Hematopoietic multipotent progenitor cell (in vitro differentiated cells): ENCODE results near the gene MIPEP. TPM values are rescaled to one million over a fixed set of nuclear protein-coding genes. Genes with fewer than 3 reads are reported as not detected.
A peak's percentile ranks its signal among the peaks of the same experiment; 100 is the strongest.
"Not testable (repeated sequence)": the region's sequence is repeated elsewhere in the genome, so short reads cannot be mapped to it uniquely, and the experiment has no call there.

ENCODE experiments used
- DNase-seq, 3 donors: peaks; one replicate each; pipeline ENCODE4 v3.0.0-alpha.2; 2011 to 2015; ENCODE audit warnings: low read depth in 2 of 3, low spot score in 2 of 3
- total RNA-seq: library from RNA; depleted of rRNA; stranded (reverse); fragments of >200 nt; gene quantifications from one replicate; pipeline ENCODE4 v1.2.3, GENCODE V29; 2012

Gene MIPEP
- total RNA-seq, 1 donor: 7.8 TPM

DNA sequence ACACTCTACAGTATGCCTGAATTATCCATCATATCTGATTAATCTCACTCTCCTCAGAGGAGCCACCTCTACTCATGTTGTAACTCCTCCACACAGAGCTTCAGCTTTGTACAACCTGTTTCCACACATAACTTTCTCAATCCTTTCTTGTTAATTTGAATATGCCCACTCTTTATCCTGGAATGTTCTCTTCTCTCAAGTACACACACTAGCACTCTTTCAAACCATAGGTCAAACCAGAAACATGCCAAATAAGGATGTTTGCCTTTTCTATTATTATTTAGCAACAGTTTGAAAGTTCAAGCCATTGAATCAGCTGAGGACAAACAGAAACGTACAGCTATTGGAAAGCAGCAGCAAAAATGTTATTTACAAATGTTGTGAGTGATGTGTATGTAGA is 110.3 kb downstream of the MIPEP start:
- DNase-seq: no peak

DNA sequence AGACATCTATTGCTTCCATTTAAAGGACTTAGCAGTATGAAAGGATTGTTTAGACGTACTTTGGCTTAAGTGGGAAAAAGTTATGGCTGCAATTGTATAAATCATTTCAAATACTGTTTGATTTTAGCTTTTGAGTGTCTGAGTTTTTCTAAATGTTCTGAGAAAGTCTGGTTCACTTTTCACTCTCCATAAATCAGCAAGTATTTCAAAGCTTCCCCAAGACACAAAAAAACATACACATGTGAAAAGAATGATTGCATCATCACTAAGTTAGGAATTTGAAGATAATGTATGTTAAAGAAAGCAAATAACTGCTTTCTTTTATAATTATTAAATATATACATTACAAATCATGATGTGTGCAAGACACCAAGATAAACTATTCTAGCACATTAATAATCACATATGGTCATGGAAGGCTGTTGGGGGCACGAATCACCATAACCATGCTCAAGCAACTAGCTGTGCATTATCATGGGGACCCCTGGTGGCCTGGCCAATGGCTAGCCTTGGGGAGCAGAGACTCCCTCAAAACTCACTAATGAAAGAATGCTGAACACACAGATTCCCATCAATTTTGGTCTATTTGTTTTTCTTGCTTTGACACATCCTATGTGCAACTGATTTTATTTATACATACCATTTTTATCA is 111.1 kb downstream of the MIPEP start:
- DNase-seq: peak in 1 of 3 donors; percentile 5

DNA sequence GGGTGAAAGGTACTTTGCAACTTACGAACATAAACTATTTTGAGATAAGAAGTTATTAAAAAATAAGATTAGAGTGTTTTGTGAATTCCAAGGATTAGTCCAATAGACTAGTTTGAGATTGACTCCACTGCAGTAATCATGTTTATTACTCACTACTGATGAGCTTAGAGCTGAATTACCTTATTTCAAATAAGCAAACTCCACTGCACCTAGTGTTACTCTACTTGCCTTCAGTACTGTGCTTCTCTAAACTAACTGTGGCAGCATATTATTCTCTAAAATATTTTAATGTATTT is 111.7 kb downstream of the MIPEP start:
- no peak for DNase-seq

DNA sequence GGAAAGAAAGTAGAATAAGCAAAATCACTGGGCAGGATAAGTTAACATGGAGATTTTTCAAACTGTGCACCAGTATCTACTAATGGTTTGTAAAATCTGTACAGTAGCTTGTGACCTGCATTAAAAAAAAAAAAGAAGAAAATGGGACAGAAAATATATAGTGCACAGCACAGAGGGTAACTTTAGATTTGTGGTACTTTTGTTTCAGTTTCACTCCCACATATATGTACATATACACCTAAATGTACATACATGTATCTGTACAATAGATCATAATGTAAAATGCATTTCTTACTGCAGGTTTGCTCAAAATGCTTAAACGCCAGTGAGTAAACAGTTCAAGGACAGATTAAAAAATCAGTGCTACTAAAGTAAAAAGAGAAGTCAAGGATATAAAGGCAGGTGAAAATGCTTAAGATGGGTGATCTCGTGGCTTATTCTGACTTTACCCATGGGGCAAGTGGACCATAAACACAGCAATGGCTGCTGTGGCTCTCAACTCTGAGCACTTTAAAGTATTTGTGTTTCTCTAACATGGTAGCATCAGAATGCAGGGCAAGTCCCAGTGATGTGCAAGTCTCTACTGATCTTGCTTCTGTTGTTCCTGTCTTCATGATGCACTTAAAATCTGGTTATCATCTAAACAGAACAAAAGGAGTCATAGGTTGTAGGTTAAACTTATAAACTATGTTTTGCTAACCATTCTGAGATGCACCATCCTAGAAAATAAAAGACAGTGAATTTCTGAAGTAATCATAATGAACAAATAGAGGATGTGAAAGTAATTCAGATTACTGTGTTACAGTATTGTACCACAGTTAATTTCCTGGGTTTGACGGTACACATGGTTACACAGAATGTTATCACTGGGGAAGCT is 112.3 kb downstream of the MIPEP start:
- no peak for DNase-seq

DNA sequence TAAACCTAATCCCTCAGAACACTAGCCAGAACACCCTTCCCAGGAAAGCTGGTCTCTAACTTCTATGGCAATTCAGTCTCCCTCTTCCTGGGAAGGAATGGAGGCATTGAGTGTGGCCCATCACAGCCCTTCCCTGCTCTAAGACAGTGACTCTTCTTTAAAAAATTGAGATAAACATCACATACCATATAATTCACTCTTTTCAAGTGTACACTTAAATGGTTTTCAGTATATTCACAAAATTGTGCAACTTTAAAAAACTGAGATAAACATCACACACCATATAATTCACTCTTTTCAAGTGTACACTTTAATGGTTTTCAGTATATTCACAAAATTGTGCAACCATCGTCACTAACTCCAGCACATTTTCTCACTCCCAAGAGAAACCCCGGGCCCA is 116.5 kb downstream of the MIPEP start:
- DNase-seq: no peak

DNA sequence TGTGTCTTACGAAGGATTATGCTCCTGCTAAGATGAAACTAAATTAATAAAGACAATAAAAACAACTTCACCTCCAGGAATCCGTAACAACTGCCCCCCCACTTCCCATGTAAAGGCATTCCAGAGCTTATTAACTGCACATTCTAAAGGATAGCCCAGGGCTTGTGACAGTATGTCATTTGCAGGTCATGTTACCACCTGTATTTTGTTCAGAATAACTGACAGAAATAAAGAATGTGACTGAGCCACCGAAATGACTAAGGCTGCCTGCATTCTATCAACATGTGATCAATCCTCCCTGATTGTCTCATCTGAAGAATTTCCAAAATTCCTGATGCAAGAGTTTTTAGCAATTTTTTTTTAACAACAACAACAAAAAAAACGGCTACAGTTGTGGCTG is 117.2 kb downstream of the MIPEP start:
- no peak for DNase-seq

DNA sequence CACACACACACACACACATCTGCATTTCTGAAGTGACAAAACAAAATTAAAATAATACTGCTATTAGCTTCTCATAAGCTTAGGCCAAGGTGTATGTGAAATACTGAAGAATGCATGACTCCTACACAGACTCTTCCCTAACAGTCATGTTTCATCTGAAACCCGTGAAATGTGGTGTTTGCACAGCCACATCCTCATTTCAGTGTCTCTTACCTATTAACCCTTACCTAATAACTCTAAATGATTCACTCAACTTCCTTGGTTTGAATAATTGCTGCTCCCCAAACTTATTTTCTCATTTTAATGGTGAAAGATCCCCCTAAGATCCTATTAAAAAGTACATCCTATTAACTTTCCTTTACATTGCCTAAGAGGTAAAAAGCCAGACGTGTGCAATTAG is 117.6 kb downstream of the MIPEP start:
- no peak for DNase-seq

DNA sequence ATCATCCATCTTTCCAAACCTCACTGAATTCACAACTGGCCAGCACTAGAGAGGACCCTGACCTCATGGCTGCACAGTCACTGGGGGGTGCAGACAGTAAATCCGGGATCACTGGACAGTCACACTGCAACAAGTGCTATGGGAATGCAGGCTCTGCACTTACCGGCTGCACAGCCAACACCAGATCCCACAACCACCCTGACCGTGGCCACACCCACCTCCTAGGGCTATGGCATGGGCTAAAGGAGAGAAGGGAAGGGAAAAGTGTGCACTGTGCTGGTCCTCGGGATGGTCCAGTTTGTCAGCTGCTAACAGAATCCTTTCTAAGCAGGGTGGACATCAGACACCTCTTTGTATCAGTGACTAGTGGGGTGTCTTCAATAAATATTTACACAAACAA is 118.2 kb downstream of the MIPEP start:
- no peak for DNase-seq

DNA sequence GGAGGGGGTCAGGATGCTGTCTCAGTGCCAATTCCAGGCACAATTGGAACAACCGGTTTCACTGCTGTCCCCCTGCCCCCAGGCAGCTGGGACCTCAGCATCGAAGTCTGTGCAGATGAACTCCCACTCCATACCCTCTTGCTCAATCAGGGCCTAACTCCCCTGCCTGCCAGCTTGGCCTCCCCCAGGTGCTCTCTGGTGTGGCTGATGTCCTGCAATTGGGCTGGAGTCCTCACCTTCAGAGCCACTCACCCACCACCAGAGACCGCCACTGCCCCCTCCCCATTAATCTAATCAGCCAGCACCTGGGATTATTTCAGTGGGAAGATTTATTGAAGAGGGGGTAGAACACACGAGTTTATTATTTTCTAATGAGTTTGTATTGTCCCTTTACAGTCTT is 118.8 kb downstream of the MIPEP start:
- DNase-seq: no peak

DNA sequence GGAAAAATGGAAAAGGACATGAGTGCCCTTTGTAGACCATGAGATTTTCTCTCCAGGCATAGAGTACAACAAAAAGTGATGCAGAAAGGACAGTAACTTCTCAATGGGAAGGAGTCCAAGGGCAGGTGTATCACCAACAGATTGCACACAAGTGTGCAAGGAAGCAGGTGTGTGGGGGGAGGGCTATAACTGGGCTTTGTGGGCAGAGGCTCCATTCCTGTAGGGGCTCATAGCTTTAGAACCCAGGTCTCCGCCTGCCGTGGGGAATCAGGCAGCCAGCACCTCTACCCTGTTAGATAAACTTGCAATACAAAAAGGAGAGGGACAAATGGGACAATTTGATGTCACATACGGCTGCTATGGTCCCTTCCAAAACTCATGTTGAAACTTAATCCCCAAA is 119.8 kb downstream of the MIPEP start:
- DNase-seq: no peak

DNA sequence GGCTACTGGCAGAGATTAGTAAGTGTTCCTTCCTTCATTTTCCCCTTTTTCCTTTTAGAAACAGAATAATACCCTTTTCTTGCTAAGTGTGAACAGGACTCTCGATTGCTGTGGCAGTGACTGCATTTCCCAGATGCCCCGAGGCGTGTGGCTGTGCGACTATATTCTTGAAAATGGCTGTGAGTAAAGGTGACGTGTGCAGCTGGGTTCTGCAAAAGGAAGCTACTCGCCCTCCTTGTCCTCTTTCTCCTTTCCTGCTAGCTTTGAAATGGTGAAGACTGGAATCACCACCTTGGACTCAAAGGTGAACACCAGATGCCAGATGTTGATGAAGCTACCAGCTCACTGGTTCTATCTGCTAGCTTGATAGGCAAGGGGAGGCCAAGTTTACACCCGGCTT is 121.4 kb downstream of the MIPEP start:
- no peak for DNase-seq

DNA sequence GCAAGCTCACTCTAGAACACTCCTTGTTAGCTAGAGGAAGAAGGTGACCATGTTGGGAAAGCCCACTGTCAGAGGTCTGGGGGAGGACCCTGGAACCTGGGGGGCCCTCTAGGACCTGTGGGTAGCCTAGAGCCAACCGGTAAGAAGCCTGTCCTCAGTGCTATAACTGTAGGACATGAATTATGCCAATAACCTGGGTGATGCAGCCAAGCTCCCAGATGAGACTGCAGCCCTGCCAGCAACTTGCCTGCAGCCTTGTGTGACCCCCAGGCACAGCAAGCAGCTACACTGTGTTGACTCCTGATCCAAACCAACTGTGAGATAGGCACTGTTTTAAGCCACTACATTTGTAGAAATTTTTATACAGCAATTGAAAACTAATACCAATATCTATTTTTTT is 122.3 kb downstream of the MIPEP start:
- DNase-seq: no peak

DNA sequence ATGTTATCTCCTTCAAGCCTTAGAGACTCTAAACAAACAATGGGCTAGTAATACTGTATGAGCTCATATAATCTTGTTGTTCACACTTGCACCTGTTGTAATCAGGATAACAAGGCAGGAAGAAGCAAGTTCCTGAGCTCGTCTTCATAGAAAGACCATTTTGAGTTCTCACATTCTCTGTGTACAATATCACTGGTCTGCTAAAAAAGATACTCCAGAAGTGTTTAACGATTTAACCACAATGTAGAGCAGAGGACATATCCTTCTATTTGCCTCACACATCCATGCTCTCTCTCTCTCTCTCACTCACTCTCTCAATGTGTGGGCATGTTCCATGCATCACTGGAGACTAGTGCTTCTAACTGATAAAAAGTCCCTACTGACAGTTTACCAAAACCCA is 122.9 kb downstream of the MIPEP start:
- DNase-seq: peak in 2 of 3 donors; percentile 15

DNA sequence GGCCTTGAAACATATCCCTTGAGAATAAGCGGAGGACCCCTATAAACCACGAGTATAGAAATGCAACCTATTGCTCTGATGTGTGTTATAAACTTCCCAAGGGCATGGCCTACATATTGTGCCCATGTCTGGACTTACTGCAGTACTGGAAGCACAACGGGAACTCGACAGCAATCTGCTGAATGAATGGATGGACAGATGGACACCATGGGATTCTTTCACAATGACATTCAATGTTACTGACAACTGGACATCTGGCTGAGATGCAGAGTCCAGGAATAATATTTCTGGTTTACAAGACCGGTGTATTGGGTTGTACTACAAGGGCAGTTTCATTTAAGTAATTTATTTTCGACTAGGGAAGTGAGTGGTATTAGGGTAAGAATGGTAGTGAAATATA is 123.7 kb downstream of the MIPEP start:
- DNase-seq: no peak

DNA sequence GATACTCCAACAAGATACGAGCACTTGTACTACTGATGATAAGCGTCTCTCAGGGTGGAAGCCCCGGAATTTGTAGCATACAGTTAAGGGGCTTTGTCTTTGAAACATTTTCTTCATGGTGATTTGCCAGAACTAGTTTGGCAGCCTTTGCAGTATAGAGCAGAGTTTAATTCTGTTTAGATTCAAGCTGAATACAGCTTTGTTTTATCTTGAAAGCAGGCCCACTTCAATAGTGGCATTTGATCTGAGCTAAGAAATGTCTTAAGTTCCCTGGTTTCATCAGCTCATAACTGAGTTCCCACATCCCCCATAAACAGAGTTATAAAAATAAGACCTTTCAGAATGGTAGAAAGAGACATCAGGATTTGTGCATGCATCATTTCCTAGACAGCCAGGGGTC is 125.9 kb downstream of the MIPEP start:
- DNase-seq: no peak

DNA sequence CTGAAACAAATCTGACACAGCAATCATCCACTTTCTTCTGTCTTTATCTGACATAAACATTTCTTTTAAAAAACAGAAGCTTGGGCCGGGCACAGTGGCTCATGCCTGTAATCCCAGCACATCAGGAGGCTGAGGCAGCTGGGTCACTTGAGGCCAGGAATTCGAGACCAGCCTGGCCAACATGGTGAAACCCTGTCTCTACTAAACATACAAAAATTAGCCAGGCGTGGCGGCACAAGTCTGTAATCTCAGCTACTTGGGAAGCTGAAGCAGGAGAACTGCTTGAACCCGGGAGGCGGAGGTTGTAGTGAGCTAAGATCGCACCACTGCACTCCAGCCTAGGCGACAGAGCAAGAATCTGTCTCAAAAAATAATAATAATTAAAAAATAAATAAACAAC is 127.4 kb downstream of the MIPEP start:
- not testable (repeated sequence) for DNase-seq

DNA sequence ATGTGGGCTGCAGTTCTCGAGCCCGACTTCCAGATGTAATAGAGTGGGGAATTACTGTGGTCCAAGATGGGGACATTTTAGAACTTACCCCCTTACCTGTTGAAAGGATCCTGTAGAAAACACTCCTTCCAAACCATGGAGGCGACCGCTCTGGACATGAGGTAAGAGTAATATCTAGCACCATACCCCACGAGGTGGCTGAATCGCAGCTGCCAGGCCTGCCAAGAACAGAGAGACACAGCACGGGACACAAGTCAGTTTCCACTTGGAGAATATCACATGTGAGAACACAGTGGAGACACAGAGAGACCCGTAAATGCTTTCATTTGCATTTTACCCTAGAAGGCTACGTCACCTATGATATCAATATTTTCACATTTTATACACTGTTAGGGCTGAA is 129.2 kb downstream of the MIPEP start:
- no peak for DNase-seq

DNA sequence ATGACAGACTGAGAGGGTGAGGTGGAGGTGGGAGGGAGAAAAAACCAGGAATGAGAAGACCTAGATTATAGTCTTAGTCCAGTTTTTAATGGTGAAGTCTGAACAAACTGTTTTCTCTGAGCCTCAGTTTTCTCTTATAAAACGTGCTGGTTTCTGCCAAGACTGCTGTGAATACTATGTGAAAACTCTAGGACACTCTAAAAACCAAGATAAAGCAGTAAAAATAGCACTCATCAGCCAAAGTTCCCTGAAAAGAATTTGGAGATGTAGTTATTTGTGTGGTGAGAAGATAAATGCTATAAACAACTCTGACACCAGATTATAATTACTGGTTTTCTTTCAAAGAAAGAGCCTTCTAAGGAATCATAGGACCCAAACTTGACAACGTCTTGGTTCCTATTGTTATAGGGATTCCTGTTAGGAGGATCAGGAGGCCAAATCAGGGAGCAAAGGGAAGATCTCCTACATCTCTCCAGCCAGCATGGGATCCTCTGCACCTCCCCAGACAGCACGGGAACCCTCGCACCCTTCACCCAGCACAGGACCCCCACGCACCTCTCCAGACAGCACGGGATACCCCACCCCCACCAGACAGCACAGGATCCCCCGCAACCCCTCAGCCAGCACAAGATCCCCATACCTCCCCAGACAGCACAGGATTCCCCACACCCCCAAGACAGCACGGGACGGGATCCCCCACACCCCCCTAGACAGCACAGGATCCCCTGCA is 130.2 kb downstream of the MIPEP start:
- DNase-seq: no peak

DNA sequence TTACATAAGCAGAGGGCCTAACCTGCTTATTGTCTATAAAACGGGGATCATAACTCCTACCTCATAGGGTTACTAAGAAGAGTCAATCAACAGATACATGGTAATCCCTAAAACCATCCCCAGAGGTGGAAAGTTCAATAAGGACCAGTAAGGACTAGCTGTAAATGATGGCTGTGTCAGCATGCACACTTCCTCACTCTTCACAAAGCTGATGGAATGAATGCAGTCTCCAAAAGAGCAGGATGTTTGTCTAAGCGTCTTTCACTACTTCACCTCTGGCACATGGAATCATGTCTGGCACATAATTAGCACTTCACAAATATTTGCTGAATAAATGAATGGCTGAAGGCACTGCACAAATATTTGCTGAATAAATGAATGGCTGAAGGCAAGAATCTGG is 134.2 kb downstream of the MIPEP start:
- no peak for DNase-seq

DNA sequence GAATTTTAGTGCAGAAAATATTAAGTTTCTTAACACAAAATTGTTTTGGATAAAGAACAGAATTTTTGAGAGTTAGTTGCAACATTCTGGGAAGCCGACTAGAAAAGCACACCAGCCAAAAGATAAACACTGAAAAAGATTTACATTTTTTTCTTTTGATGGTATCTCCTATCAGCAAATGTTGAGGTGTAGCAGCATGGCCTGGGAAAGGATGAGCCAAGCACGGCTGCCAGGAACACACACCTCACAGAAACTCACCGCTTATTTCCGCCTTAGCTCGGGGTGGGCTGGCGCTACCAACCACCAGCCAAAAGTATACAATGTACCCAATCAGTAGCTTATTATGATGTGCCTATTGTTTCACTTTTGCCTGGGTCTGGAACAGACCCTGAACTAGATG is 134.7 kb downstream of the MIPEP start:
- no peak for DNase-seq

DNA sequence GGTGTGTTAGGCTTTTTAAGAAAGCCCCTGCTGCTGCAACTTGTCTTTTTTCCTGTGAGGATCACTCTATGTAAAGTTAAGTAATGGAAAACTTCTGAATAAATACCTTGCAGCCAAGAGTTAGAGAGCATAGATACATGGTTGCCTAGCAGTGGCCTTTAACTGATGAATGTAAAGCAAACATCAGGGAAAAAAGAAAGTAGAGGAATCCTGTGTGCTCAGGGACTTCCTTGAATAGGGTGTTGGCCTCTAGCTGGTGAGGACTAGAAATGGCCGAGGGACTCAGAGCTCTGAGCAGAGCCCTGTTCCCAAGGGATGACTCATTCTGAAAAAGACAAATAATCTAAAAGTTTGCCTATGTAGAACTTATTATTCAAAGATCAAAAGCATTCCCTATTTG is 135.7 kb downstream of the MIPEP start:
- no peak for DNase-seq
